Naive thymus-derived CD8-positive, alpha-beta T cell (primary cell): ENCODE measurements around the gene NEDD4L. TPM values are rescaled to one million over a fixed set of nuclear protein-coding genes. Genes with fewer than 3 reads are reported as not detected.
"Not testable (repeated sequence)": the region's sequence is repeated elsewhere in the genome, so short reads cannot be mapped to it uniquely, and the experiment has no call there.

Experiments
- ATAC-seq, 2 donors: fragments of 150-1000 bp; cut with Tn5 transposase in 1 of 2; sonication (Bioruptor Pico), chemical (Tn5 transposase) in 1 of 2; 1 replicate in 1 of 2; 2 replicates in 1 of 2; pipeline ENCODE4 v1.10.0; 2021; ENCODE audit warnings: mild to moderate bottlenecking in 2 of 2, moderate library complexity in 2 of 2
- POLR2A ChIA-PET: fragments of 350-600 bp; sonication (Branson Sonifier 250); formaldehyde crosslinking; loops from one replicate; lab custom pipeline; 2021; ENCODE audit warnings: antibody characterized with exemption; lab: Charles Lee
- DNase-seq, 10 donors: peaks; one replicate each; pipeline versions ENCODE4 v3.0.0 to v3.0.0-alpha.2; 2020 to 2022
- H3K27ac Mint-ChIP-seq, 10 donors: one replicate each; pipeline ENCODE4 v1.8.0; 2020 to 2022; ENCODE audit warnings: mild to moderate bottlenecking in 10 of 10, mixed read lengths in 10 of 10, moderate library complexity in 4 of 10, inconsistent platforms in 1 of 10
- H3K27me3 Mint-ChIP-seq, 5 donors: one replicate each; pipeline ENCODE4 v1.8.0; 2021 to 2022; ENCODE audit warnings: mixed read lengths in 5 of 5
- H3K36me3 Mint-ChIP-seq, 3 donors: one replicate each; pipeline ENCODE4 v1.8.0; 2020 to 2022; ENCODE audit warnings: mixed read lengths in 3 of 3, mild to moderate bottlenecking in 2 of 3, inconsistent platforms in 1 of 3
- H3K4me1 Mint-ChIP-seq, 4 donors: one replicate each; pipeline ENCODE4 v1.8.0; 2021 to 2022; ENCODE audit warnings: mixed read lengths in 4 of 4
- H3K4me3 Mint-ChIP-seq, 10 donors: one replicate each; pipeline ENCODE4 v1.8.0; 2020 to 2022; ENCODE audit warnings: mild to moderate bottlenecking in 10 of 10, mixed read lengths in 10 of 10, moderate library complexity in 6 of 10, inconsistent platforms in 1 of 10
- H3K9me3 Mint-ChIP-seq, 9 donors: one replicate each; pipeline ENCODE4 v1.8.0; 2020 to 2022; ENCODE audit warnings: mixed read lengths in 9 of 9, mild to moderate bottlenecking in 3 of 9, inconsistent platforms in 1 of 9, moderate library complexity in 1 of 9
- polyA plus RNA-seq, 3 donors: library from polyadenylated mRNA; unstranded; fragments of 300-500 nt; fragmentation: Illumina TruSeq; gene quantifications; one replicate each; pipeline ENCODE4 v1.2.3, GENCODE V29; 2021
- total RNA-seq, 8 experiments: library from RNA in 2 of 8; stranded (reverse) in 2 of 8; gene quantifications; one replicate each; pipeline ENCODE4 v1.2.3 and lab custom pipeline; 2021 to 2026

NEDD4L gene
- total RNA-seq: 1 to 10 TPM; 5.6 to 6.5 TPM
- 1 to 10 TPM; 1.5 to 3.5 (median 2.9) TPM for polyA plus RNA-seq
- 6.4 to 16.7 (median 11.5) reads per million in 6 experiments for total RNA-seq (lab: John Stamatoyannopoulos, UW)

GRCh38 chr18:58043491-58044369 lies at the start of gene NEDD4L:
TSS of gene NEDD4L (plus strand) at chr18:58044226. CDS start at chr18:58044661, 435 bp downstream.
- H3K4me1 Mint-ChIP-seq: peaks cover 24 to 43% (median 33%) of the 10 kb centered on the region in 4 donors
- POLR2A ChIA-PET: interaction anchor here (1.0 kb wide), 1 partner anchor 78 kb away, joined by 6 read pairs; no protein-coding TSS in a partner anchor
- H3K27me3 Mint-ChIP-seq: peaks cover 0 to 1% (median 0%) of the 10 kb centered on the region in 5 donors
- peak; percentile 78 to 81 for ATAC-seq
- H3K9me3 Mint-ChIP-seq: no peaks in the 10 kb centered on the region
- peak within 1 kb of the TSS; percentile 51 to 95 (median 88) for H3K27ac Mint-ChIP-seq
- H3K4me3 Mint-ChIP-seq: peak within 1 kb of the TSS; percentile 89 to 97 (median 95)
- peak; percentile 72 to 87 (median 78) for DNase-seq
- H3K36me3 Mint-ChIP-seq: no peaks in the 10 kb centered on the region

- no peak for ATAC-seq
- H3K27me3 Mint-ChIP-seq: peaks cover 14 to 34% (median 17%) of the 10 kb centered on the region in 5 donors
- H3K27ac Mint-ChIP-seq: no peak overlapping the region
- no peaks in the 10 kb centered on the region for H3K9me3 Mint-ChIP-seq
- H3K36me3 Mint-ChIP-seq: no peaks in the 10 kb centered on the region
- POLR2A ChIA-PET: no interaction called here
- DNase-seq: no peak
- H3K4me1 Mint-ChIP-seq: peaks cover 0 to 10% (median 3%) of the 10 kb centered on the region in 4 donors
- no peak overlapping the region for H3K4me3 Mint-ChIP-seq
These were observed 48.7 kb upstream of the NEDD4L start for GRCh38 chr18:57995331-57995730.

DNA sequence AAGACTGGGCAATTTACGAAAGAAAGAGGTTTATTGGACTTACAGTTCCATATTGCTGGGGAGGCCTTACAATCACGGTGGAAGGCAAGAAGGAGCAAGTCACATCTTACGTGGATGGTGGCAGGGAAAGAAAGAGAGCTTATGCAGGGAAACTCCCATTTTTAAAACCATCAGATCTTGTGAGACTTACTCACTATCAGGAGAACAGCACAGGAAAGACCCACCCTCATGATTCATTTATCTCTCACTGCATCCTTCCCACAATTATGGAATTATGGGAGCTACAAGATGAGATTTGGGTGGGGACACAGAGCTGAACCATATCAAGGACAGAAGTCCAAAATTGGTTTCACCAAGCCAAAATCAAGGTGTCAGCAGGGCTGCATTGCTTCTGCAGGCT lies 47.1 kb upstream of the NEDD4L start:
- H3K4me3 Mint-ChIP-seq, H3K4me1 Mint-ChIP-seq, H3K36me3 Mint-ChIP-seq, H3K9me3 Mint-ChIP-seq, H3K27ac Mint-ChIP-seq, ATAC-seq, DNase-seq, POLR2A ChIA-PET: not testable (repeated sequence)
- peaks cover 11 to 25% (median 13%) of the 10 kb centered on the region in 5 donors for H3K27me3 Mint-ChIP-seq

- POLR2A ChIA-PET: no interaction called here
- peaks cover 0 to 10% (median 3%) of the 10 kb centered on the region in 4 donors for H3K4me1 Mint-ChIP-seq
- peaks cover 11 to 24% (median 17%) of the 10 kb centered on the region in 5 donors for H3K27me3 Mint-ChIP-seq
- ATAC-seq (no peak), DNase-seq (no peak)
- H3K27ac Mint-ChIP-seq: no peak overlapping the region
- no peaks in the 10 kb centered on the region for H3K36me3 Mint-ChIP-seq
- no peak overlapping the region for H3K4me3 Mint-ChIP-seq
- H3K9me3 Mint-ChIP-seq: no peaks in the 10 kb centered on the region
These were observed 46.2 kb upstream of the NEDD4L start for GRCh38 chr18:57997820-57998219.

- H3K27me3 Mint-ChIP-seq: peaks cover 8 to 22% (median 15%) of the 10 kb centered on the region in 5 donors
- POLR2A ChIA-PET: no interaction called here
- H3K4me1 Mint-ChIP-seq: peaks cover 0 to 10% (median 3%) of the 10 kb centered on the region in 4 donors
- no peaks in the 10 kb centered on the region for H3K36me3 Mint-ChIP-seq
- DNase-seq: no peak
- H3K9me3 Mint-ChIP-seq: no peaks in the 10 kb centered on the region
- ATAC-seq: no peak
- H3K27ac Mint-ChIP-seq: no peak overlapping the region
- no peak overlapping the region for H3K4me3 Mint-ChIP-seq
These were observed 45.6 kb upstream of the NEDD4L start for GRCh38 chr18:57998461-57998860.

- no peaks in the 10 kb centered on the region for H3K4me1 Mint-ChIP-seq
- POLR2A ChIA-PET: no interaction called here
- DNase-seq (no peak), ATAC-seq (no peak)
- peaks cover 9 to 29% (median 16%) of the 10 kb centered on the region in 5 donors for H3K27me3 Mint-ChIP-seq
- H3K27ac Mint-ChIP-seq: no peak overlapping the region
- H3K36me3 Mint-ChIP-seq: no peaks in the 10 kb centered on the region
- no peak overlapping the region for H3K4me3 Mint-ChIP-seq
- no peaks in the 10 kb centered on the region for H3K9me3 Mint-ChIP-seq
These were observed 39.7 kb upstream of the NEDD4L start for GRCh38 chr18:58004317-58004716.

GRCh38 chr18:58005011-58005410 lies 39.0 kb upstream of the NEDD4L start:
- no peak for DNase-seq
- Mint-ChIP-seq H3K4me3 (no peak overlapping the region), H3K4me1 (no peaks in the 10 kb centered on the region), H3K27ac (no peak overlapping the region), H3K9me3 (no peaks in the 10 kb centered on the region), H3K27me3 (peaks cover 11 to 33% (median 16%) of the 10 kb centered on the region in 5 donors), H3K36me3 (no peaks in the 10 kb centered on the region)
- ATAC-seq: no peak
- POLR2A ChIA-PET: no interaction called here

DNA sequence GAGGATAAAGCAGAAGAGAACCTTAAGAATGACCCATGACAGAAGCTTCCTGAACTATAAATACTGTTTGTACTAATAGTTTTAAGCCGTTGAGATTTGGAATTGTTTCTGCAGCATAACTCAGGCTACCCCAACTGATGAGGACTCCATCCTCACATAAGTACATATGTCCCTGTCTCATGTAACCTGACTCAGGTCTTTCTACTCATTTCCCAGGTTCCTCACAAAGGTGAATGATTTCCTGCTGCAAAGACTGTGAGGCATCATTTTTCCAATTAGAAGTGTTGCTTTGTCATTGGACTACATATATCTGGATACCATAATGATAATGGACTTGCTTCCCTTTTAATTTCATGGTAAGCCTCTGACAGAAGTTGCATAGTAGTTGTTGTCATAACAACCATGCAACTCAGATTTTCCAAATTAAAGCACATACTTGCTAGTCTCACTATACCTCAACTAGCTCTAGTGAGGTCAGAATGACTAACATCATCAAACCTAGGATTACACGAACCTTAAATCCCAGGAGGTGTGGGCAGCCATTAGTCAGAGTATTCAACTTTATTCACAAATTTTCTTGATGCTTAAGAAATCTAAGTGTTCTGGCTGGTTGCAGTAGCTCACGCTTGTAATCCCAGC lies 38.0 kb upstream of the NEDD4L start:
- H3K4me1 Mint-ChIP-seq: no peaks in the 10 kb centered on the region
- H3K27me3 Mint-ChIP-seq: peaks cover 12 to 38% (median 16%) of the 10 kb centered on the region in 5 donors
- DNase-seq: no peak
- ATAC-seq: no peak
- no peaks in the 10 kb centered on the region for H3K36me3 Mint-ChIP-seq
- no peaks in the 10 kb centered on the region for H3K9me3 Mint-ChIP-seq
- POLR2A ChIA-PET: no interaction called here
- no peak overlapping the region for H3K4me3 Mint-ChIP-seq
- H3K27ac Mint-ChIP-seq: no peak overlapping the region

DNA sequence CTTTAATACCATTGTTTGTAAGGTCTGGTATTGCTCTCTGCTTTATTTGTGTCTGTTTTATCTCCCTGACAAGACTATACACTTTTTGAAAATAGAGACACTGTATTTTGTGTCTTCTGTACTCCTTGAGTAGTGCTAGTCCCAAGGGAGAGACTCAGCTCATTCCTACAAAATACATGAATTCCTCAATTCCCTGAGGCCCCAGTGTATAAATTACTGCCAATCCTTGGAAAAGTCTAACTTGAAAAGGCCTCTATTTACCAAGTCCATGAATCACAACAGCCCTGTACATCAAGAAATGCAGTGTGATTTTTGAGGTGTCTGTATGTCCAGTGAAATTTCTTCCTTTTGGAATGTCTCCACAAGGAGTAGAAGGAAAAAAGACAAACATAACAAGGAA lies 34.9 kb upstream of the NEDD4L start:
- Mint-ChIP-seq H3K4me3 (no peak overlapping the region), H3K4me1 (no peaks in the 10 kb centered on the region), H3K27ac (no peak overlapping the region), H3K9me3 (no peaks in the 10 kb centered on the region), H3K27me3 (peaks cover 7 to 27% (median 11%) of the 10 kb centered on the region in 5 donors), H3K36me3 (no peaks in the 10 kb centered on the region)
- ATAC-seq: no peak
- no peak for DNase-seq
- POLR2A ChIA-PET: no interaction called here

DNA sequence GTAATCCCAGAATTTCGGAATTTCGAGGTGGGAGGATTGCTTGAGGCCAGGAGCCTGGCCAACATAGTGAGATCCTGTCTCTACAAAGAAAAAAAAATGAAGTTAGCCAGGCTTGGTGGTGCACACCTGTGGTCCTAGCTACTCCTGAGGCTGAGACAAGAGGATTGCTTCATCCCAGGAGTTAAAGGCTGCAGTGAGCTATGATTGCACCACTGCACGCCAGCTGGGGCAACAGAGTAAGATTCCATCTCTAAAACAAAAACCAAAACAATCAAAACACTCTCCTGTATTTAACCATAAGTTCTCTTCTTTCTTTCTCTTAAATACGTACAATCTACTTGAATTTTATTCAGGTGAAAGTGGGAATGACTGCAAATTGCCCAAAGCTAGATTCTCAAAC lies 33.8 kb upstream of the NEDD4L start:
- peaks cover 10 to 24% (median 11%) of the 10 kb centered on the region in 5 donors for H3K27me3 Mint-ChIP-seq
- peaks cover 0 to 2% (median 0%) of the 10 kb centered on the region in 4 donors for H3K4me1 Mint-ChIP-seq
- no peak for ATAC-seq
- DNase-seq: no peak
- no peak overlapping the region for H3K27ac Mint-ChIP-seq
- H3K9me3 Mint-ChIP-seq: peaks cover 0 to 2% (median 0%) of the 10 kb centered on the region in 9 donors
- H3K4me3 Mint-ChIP-seq: no peak overlapping the region
- POLR2A ChIA-PET: no interaction called here
- H3K36me3 Mint-ChIP-seq: peaks cover 0 to under 1% (median 0%) of the 10 kb centered on the region in 3 donors

DNA sequence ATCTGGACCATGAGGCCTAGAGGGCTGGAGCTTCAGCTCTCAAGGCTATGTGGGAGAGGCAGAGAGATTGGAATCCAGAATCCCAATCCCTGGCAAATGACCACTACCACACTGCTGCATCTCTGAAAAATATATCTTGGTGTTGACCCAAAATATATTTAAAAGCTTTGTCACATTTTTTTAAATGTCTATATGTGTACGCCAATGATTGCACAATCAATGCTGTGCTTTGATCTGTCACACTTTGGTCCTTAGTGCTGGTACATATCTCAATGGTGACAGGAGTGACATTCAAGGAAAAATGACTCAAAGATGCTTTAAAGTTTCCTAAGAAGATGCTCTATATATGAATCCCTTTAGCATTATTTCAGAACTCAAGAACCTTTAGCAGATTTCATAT lies 31.7 kb upstream of the NEDD4L start:
- peaks cover 0 to 4% (median 0%) of the 10 kb centered on the region in 4 donors for H3K4me1 Mint-ChIP-seq
- H3K27me3 Mint-ChIP-seq: peaks cover 7 to 19% (median 16%) of the 10 kb centered on the region in 5 donors
- peaks cover 0 to 17% (median 5%) of the 10 kb centered on the region in 3 donors for H3K36me3 Mint-ChIP-seq
- no peak overlapping the region for H3K4me3 Mint-ChIP-seq
- ATAC-seq (no peak), DNase-seq (no peak)
- POLR2A ChIA-PET: no interaction called here
- peaks cover 0 to 16% (median 6%) of the 10 kb centered on the region in 9 donors for H3K9me3 Mint-ChIP-seq
- no peak overlapping the region for H3K27ac Mint-ChIP-seq

GRCh38 chr18:58013241-58014211 lies 30.5 kb upstream of the NEDD4L start:
- DNase-seq (no peak), ATAC-seq (no peak)
- Mint-ChIP-seq H3K36me3 (peaks cover 0 to 17% (median 5%) of the 10 kb centered on the region in 3 donors), H3K9me3 (peaks cover 0 to 16% (median 6%) of the 10 kb centered on the region in 9 donors), H3K4me3 (no peak overlapping the region), H3K4me1 (peaks cover 0 to 4% (median 0%) of the 10 kb centered on the region in 4 donors), H3K27me3 (peaks cover 4 to 16% (median 13%) of the 10 kb centered on the region in 5 donors), H3K27ac (peak overlapping the region in 1 of 10 donors; percentile 15)
- POLR2A ChIA-PET: no interaction called here
